ENCODE data around the gene GRB7. TPM values are rescaled to one million over a fixed set of nuclear protein-coding genes. Genes with fewer than 3 reads are reported as not detected.
"Not testable (repeated sequence)": the region's sequence is repeated elsewhere in the genome, so short reads cannot be mapped to it uniquely, and the experiment has no call there.

Gene GRB7
- total RNA-seq (2014; rRNA removed; shearing (Covaris generic)) = not detected in 2 replicates

DNA sequence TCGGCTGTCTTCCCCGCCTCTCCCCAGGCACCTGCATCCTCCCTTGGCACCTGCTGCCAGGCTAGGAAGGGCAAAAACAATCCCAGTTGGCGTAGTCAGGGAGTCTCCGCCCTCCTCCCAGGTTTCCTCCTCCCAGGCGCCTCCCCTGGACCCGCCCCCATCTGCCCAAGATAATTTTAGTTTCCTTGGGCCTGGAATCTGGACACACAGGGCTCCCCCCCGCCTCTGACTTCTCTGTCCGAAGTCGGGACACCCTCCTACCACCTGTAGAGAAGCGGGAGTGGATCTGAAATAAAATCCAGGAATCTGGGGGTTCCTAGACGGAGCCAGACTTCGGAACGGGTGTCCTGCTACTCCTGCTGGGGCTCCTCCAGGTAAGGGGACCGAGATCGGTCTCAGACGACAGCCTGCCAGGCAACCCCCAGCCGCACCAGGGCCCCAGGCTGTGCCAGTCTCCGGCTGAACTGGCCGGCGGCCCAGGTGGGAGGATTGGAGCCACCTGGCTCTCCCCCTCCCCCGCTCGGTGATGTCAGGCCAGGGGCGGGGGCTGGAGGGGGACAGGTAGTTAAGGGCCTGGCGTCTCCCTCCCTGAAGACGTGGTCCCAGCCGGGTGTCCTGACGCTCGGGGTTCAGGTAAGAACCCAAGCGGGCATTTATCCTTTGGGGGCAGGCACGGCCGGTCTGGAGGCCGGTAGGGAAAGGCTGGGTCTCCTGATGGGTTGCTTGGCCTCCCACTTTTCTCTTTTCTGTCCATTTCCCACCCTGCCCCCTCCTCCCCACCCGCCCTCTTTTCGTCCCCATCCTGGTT lies at the start of gene GRB7:
Gene GRB7 (plus strand): TSS at position 179 of the 808 bp plus-strand sequence. CDS start 4,364 bp downstream, outside the sequence.
- no peak for DNase-seq (ENCODE audit: low read depth)

DNA sequence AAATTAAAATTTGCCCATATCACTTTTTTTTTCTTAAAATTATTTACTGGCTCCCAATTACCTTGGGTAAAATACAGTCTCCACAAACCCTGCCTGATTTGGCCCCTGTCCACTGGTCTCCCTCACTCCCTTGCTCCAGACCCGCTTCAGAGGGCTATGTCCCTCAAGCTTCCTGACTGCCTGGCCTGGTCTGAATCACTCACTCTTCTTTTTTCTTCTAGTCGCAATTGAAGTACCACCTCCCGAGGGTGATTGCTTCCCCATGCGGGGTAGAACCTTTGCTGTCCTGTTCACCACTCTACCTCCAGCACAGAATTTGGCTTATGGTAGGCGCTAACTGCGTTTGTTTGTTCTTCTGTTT lies 49.3 kb upstream of the GRB7 start:
- no peak for DNase-seq (ENCODE audit: low read depth)

DNA sequence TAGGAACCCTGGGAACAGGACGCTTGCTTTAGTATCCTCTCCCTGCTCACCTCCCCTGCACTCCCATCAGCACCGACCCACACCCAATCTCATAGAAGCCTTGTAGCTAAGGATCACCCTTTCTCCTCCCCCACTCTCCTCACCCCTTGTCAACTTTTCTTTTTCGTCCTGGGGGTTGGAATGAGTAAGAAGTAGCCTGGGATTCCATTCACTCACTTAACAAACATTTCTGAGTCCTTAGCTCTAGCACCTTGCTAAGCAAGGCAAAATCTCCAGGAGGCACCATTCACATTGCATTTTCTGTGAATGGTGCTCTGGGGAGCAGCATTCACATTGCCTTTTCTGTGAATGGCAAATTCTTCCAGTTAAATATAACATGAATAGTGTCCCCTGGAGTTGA lies 48.8 kb upstream of the GRB7 start:
- DNase-seq (ENCODE audit: low read depth) = no peak

DNA sequence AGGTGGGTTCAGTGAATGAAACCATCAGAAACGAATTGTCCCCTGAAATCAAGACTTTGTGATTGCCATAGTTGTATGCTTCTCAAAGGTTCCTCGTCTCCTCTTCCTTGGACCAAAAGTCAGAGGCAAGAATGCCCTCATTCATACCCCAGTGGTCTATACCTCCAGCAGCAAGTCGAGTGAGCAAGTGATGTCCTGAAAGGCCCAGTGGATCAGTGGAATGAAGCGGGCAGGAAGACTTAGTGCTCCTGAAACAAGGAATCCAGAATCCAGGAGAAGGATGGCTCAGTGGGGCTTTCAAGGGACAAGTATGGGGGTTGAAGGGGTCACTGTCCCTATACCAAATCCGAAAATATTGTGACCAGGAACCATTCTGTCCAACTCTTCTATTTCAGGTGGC lies 43.1 kb upstream of the GRB7 start:
- no peak for DNase-seq (ENCODE audit: low read depth)

DNA sequence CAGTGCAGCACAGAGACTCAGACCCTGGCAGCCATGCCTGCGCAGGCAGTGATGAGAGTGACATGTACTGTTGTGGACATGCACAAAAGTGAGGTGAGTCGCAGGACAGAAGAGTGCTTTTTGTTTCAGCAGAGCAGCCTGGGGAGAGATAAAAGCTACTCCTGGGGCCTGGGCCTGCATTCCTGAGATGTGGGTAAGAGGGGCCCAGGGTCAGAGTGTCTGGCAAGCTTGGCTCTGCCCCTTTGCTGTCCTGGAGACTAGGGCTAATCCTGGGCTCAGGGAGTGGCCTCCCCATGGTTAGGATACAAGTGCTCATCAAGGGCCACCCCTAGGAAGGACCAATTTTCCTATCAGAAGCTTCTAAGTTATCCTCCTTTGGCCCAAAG lies 42.7 kb upstream of the GRB7 start:
- DNase-seq (ENCODE audit: low read depth) = no peak

DNA sequence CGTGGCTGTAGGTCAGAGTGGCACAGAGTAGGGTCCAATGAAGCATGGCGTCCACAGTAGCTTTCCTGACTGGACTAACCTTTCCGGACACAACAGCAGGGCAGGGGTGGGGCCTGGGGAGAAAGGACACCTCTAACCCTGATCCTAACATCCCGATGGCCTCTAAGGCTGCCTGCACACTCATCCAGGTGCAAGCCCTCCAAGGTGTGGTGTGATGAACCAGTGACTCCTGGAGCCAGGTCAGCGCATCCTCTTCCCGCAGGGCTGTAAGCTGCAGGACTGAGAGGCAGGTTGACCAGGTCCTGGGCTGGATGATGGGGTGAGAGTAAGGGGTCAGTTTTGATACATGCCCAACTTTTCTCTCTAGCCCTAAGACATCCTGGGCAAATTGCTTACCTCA lies 41.0 kb upstream of the GRB7 start:
- DNase-seq (ENCODE audit: low read depth) = no peak

DNA sequence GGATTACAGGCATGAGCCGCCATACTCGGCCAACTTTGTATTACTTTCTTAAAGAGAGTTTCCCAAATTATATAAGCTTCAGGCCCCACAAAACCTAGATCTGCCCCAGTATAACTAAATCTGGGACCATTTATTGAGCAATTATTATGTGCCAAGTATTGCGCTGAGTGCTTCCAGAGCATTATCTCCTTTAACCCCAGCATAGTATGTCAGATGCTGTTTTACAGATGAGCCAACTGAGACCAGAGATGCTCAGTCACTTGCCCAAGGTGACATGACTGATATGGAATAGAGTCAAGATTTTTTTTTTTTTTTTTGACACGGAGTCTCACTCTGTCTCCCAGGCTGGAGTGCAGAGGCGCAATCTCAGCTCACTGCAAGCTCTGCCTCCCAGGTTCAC lies 39.8 kb upstream of the GRB7 start:
- no peak for DNase-seq (ENCODE audit: low read depth)

DNA sequence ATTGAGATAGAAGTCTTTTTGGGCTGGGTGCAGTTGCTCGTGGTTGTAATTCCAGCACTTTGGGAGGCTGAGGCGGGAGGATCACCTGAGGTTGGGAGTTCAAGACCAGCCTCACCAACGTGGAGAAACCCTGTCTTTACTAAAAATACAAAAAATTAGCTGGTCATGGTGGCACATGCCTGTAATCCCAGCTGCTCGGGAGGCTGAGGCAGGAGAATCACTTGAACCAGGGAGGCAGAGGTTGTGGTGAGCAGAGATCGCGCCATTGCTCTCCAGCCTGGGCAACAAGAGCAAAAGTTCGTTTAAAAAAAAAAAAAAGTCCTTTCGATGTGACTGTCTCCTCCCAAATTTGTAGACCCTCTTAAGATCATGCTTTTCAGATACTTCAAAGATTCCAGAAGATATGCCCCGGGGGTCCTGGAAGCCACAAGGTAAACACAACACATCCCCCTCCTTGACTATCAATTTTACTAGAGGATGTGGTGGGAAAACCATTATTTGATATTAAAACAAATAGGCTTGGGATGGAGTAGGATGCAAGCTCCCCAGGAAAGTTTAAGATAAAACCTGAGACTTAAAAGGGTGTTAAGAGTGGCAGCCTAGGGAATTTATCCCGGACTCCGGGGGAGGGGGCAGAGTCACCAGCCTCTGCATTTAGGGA lies 38.5 kb upstream of the GRB7 start:
- DNase-seq (ENCODE audit: low read depth) = not testable (repeated sequence)

DNA sequence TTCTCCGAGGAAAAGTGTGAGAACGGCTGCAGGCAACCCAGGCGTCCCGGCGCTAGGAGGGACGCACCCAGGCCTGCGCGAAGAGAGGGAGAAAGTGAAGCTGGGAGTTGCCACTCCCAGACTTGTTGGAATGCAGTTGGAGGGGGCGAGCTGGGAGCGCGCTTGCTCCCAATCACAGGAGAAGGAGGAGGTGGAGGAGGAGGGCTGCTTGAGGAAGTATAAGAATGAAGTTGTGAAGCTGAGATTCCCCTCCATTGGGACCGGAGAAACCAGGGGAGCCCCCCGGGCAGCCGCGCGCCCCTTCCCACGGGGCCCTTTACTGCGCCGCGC lies 38.0 kb upstream of the GRB7 start, which contains the start of gene ERBB2:
Gene ERBB2 (plus strand): TSS at position 247 of the 330 bp plus-strand sequence. CDS start 175 bp downstream, outside the sequence.
- DNase-seq (ENCODE audit: low read depth) = no peak

DNA sequence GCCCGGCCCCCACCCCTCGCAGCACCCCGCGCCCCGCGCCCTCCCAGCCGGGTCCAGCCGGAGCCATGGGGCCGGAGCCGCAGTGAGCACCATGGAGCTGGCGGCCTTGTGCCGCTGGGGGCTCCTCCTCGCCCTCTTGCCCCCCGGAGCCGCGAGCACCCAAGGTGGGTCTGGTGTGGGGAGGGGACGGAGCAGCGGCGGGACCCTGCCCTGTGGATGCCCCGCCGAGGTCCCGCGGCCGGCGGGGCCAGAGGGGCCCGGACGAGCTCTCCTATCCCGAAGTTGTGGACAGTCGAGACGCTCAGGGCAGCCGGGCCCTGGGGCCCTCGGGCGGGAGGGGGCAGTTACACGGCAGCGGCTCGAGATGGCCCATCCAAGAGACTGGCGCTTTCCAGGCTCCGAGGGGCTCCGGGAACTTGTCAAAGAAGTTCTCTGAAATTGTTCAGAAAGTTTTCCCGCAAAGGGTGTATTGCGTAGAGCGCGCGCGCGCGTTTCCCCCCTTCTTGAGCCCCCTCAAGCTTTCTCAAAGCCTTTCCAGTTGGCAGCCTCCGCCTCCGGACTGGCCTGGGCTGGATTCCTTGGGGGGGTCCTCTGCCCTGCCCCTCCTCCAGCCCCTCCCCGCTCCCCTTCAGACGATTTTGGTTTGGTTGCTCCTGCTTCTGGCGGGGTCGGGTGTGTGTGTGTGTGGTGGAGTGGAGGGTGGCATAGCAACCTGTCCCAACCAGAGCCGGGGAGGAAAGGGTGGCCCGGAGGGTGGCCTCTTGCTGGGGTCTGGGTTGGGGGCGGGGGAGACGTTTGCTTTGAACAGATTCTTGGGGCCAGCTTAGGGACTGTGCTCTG lies 37.4 kb upstream of the GRB7 start:
- DNase-seq (ENCODE audit: low read depth) = no peak

DNA sequence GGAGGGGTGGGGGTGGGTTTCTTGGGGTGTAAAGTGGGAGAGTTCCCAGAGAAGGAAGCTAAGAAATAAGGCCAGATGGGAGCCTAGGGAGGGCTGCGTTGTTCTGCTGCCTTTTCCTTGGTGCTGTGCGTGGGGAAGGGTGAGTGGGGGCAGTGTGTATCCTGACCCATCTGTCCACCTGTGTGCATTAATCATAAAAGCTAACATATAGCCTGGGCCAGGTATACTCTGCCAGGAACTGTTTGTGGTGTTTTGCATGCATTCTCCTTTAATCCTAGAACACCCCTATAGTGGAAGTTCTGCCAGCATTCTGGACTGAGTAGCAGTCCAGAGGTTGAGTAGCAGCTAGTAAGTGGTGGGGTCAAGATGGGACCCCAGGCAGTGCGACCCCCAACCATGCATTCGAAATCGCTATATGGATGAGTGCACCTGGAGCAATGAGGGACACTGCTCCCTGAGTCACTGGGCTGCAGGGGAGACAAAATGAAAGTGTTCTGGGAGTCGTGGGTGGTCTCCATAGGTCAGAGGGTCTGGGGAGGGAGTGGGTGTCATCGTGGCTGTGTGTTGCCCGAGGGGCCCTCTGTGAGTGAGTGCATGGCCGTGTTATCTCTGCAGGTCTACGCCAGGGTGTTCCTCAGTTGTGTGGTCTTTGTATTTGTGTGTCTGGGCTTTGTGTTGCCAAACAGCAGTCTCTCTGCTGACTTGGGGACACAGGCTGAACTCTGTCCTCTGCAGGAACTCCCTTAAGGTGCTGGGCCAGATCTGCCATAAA lies 36.5 kb upstream of the GRB7 start:
- no peak for DNase-seq (ENCODE audit: low read depth)

DNA sequence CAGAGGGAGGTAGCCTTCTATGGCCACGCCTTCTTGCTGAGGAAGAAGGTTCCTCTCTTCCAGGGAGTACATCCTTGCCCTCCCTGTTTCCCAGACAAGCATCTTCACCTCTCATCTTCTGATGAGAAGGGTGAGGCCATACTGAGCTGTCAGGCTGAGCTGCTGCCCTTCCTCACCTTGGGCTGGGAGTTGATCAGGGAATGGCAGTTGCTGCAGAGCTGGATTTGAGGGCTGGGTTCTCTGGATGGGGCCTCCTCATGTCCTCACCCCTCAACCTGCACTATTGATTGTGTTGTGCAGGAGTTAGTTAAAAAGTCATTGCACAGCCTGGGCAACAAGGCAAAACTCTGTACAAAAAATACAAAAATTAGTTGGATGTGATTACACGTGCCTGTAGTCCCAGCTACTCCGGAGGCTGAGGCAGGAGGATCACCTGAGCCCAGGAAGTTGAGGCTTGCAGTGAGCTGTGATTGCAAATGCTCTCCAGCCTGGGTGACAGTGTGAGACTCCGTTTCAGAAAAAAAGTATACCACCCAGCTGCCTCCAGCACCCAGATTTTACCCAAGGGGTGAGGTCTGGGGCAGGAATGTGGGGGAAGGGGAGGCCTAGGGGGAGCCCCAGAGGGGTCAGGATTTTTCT lies 35.8 kb upstream of the GRB7 start:
- no peak for DNase-seq (ENCODE audit: low read depth)

DNA sequence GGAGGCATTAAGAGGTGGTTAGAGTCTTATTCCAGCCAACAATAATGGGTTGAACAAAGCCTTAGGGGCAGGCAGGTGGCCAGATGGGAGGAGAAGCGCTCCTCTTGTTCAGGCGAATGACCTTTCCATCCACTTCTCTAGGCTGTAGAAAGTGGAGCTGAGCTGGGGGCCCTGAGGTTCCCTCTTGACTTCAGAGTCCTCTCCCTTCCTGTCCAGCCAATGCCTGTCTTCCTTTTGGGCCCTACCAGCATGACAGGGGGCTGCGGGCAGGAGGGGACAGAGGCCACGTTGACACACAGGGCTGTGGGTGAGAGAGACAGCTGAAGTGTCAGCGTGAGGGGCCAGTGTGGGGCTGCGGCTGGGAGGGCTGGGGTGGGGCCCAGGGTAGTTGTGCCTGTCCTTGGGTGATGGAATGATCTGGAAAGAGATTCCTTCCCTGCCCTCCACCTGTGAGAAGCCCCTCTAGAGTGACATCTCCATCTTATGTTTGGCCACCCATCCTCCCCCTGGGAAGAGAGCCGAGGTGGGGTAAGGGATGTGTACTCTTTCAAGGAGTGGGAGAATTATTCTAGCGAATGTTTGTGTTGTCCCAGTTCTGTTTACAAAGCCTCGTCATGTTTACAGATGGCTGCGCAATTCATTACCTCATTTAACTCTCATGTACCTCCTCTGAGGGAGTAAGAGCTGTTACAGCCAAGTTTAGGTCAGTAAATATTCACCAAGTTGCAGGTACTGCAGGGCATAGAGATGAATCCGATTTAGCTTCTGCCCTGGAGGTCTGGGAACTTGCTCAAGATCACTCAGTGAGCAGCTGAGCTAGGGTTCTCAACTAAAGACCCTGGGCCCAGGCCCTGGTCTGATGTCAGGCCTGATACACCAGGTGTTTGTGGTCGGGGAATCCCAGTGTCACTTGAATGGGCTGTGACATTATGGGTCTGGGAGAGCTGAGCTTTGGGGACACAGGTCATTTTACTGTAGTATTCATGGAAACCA lies 34.5 kb upstream of the GRB7 start:
- DNase-seq (ENCODE audit: low read depth) = no peak

DNA sequence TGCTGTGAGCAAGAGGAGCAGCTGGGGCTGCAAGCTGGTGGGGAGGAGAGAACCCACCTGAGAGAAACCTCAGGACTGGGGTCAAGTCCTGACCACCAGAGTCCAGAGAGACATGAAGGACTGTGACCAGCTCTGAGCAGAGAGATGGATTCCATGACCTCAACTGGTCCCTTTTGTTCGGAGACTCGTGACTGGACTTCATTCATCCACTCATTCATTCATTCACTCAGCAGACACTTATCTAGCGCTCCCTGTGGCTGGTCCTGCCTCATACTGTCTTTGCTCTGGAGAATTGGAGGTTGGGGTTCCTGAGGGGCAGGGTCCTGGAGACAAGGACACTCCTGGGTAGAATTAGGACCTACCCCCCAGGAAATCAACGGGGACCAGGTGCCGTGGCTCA lies 33.8 kb upstream of the GRB7 start:
- DNase-seq (ENCODE audit: low read depth) = no peak

DNA sequence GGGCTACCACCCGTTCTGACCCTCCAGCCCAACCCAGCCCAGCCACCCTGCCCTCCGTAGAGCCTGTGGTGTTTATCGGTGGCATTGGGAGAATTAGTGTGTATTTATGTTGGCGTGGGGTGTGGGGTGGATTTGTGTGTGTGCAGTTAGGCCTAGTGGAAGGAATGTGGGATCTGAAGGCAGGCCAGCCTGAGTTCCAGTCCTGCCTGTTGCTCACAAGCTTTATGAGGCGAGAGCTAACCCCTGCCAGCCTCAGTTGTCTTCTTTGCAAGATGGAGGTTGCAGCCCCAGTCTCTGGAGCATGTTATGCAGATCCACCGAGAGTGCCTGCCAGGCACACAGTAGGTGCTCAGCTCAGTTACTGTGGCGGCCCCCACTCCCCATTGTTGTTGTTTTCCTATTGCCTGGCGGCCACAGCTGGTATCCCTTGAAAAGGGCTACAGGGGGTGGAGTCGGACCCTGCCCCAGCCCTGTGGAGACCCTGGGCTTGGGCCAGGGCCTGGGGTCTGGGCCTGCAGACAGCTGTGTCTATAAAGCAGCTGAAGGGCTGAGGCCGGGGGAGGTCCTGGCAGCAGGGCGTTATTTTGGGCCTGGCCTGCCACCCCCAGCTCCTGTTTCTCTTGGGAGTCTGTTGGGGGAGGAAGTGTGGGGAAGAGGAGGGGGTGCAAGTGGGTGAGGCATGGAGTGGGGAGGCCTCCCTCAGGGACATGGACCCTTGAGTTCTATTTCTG lies 32.8 kb upstream of the GRB7 start:
- no peak for DNase-seq (ENCODE audit: low read depth)

DNA sequence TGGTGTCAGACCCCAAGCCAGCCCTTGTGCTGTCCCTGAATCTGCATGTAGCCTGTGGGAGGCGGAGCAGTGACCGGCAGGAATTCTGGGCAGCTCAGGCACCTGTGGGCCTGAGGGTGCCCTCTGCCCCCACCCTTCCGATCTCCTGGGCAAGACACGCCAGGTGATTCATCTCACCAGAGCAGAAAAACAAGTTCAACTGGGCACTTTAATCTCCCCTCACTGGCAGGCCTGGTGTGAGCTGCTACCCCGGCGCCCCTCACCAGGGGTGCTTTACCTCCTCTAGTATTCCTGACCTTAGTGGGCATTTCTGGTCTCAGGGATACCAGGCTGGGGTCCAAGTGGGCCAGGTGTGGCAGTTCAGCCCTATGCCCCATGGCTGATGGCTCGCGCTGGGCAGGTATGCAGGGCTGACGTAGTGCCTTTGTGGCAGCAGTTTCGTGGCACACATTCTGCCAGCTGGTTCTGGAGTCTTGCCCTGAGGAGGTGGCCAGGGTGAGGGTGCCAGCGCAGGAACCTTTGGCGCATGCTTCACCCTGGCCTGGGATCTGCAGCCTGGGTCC lies 31.9 kb upstream of the GRB7 start:
- no peak for DNase-seq (ENCODE audit: low read depth)

DNA sequence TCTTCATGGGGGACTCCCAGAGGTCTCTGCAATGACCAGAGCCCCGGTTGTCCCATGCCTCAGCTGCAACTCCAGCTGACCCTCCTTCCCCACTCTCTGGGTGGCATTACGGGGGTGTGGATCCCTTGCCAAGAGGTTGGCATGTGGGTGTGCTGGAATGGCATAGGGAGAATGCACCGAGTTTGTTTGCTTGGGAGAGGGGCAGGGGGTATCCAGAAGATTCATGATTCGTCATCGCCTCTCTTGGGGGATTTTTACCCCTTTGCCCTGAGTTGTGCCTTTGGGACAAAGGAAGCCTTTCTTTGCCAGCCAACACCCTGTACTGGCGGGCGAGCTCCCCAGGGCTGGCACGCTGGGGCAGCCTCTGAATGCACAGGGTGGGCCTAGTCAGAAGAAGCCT lies 31.4 kb upstream of the GRB7 start:
- DNase-seq (ENCODE audit: low read depth) = no peak

DNA sequence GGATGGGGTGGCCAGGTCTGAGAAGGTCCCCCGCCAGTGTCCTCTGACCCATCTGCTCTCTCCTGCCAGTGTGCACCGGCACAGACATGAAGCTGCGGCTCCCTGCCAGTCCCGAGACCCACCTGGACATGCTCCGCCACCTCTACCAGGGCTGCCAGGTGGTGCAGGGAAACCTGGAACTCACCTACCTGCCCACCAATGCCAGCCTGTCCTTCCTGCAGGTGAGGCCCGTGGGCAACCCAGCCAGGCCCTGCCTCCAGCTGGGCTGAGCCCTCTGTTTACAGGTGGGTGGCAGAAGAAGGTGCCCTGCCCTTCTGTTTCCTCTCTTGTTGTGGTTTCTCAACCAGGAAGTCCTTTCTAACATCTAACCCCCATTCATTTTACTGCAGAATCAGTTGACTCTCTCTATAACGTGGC lies 30.8 kb upstream of the GRB7 start:
- DNase-seq (ENCODE audit: low read depth) = no peak

Data from M059J (cell line).